Activated naive CD8-positive, alpha-beta T cell (primary cell): ENCODE results near the gene ARL4D.
A peak's percentile ranks its signal among the peaks of the same experiment; 100 is the strongest.

ENCODE experiments used
- H3K27ac Mint-ChIP-seq: one replicate; pipeline ENCODE4 v1.8.0; 2021; ENCODE audit warnings: mixed read lengths
- H3K27me3 Mint-ChIP-seq: one replicate; pipeline ENCODE4 v1.8.0; 2021; ENCODE audit warnings: mixed read lengths
- H3K36me3 Mint-ChIP-seq: one replicate; pipeline ENCODE4 v1.8.0; 2021; ENCODE audit warnings: mixed read lengths
- H3K4me1 Mint-ChIP-seq: one replicate; pipeline ENCODE4 v1.8.0; 2021; ENCODE audit warnings: low read depth, mixed read lengths
- H3K4me3 Mint-ChIP-seq: one replicate; pipeline ENCODE4 v1.8.0; 2021; ENCODE audit warnings: mild to moderate bottlenecking, mixed read lengths
- H3K9me3 Mint-ChIP-seq: one replicate; pipeline ENCODE4 v1.8.0; 2021; ENCODE audit warnings: low read depth, mixed read lengths

ARL4D gene, protein sequence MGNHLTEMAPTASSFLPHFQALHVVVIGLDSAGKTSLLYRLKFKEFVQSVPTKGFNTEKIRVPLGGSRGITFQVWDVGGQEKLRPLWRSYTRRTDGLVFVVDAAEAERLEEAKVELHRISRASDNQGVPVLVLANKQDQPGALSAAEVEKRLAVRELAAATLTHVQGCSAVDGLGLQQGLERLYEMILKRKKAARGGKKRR

GRCh38 chr17:43398724-43399595 is at the start of gene ARL4D:
Gene ARL4D, plus strand, starts transcription at chr17:43398993. Its CDS starts 740 bp downstream, at chr17:43399733.
- Mint-ChIP-seq H3K9me3 (no peaks in the 10 kb centered on the region), H3K27me3 (no peaks in the 10 kb centered on the region), H3K27ac (peak within 1 kb of the TSS; percentile 89), H3K4me3 (peak within 1 kb of the TSS; percentile 91), H3K36me3 (no peaks in the 10 kb centered on the region), H3K4me1 (peaks cover 36% of the 10 kb centered on the region)

- peaks cover 22% of the 10 kb centered on the region for H3K36me3 Mint-ChIP-seq
- peaks cover 11% of the 10 kb centered on the region for H3K9me3 Mint-ChIP-seq
- H3K27ac Mint-ChIP-seq: no peak overlapping the region
- H3K4me3 Mint-ChIP-seq: no peak overlapping the region
- peaks cover 4% of the 10 kb centered on the region for H3K4me1 Mint-ChIP-seq
- no peaks in the 10 kb centered on the region for H3K27me3 Mint-ChIP-seq
These were observed 49.7 kb upstream of the ARL4D start for GRCh38 chr17:43349142-43349541.

DNA sequence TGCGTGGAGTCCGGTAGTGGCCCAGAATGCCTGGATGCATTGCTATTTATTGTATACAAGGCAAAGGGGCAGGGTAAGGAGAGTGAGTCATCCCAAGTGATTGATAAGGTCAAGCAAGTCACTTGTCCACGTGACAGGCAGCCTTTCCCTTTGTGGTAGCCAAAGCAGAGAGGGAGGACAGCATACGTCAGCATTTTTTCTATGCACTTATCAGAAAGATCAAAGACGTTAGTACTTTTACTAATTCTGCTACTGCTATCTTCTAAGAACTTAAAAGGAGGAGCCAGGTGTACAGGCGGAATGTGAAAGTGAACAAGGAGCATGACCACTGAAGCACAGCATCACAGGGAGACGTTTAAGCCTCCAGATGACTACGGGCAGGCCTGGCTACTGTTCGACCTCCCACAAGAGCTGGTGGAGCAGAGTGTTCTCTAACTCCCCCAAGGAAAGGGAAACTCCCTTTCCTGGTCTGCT is 47.9 kb upstream of the ARL4D start:
- peaks cover 11% of the 10 kb centered on the region for H3K9me3 Mint-ChIP-seq
- H3K27me3 Mint-ChIP-seq: no peaks in the 10 kb centered on the region
- no peak overlapping the region for H3K4me3 Mint-ChIP-seq
- peaks cover 22% of the 10 kb centered on the region for H3K36me3 Mint-ChIP-seq
- peaks cover 4% of the 10 kb centered on the region for H3K4me1 Mint-ChIP-seq
- no peak overlapping the region for H3K27ac Mint-ChIP-seq

DNA sequence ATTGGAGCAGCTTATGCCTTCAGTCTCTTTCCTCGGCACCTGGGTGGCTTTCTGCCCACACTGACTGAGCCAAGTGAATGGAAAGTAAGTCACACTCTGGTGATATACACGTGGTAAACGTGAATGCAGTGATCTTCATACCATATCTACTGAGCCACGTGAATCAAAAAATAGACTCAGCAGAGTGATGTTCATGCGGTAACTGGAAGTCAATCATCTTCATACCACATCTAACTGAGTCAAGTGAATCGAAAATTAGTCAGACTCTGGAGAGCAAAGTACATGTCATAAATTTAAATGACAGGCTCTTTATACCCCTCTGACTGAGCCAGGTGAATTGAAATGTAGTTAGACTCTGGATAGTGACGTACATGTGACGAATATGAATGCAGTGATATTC is 47.1 kb upstream of the ARL4D start:
- Mint-ChIP-seq H3K27me3 (no peaks in the 10 kb centered on the region), H3K9me3 (peaks cover 11% of the 10 kb centered on the region), H3K27ac (peak overlapping the region; percentile 2), H3K36me3 (peaks cover 22% of the 10 kb centered on the region), H3K4me1 (peaks cover 6% of the 10 kb centered on the region), H3K4me3 (no peak overlapping the region)

- H3K27ac Mint-ChIP-seq: no peak overlapping the region
These were observed 46.0 kb upstream of the ARL4D start for GRCh38 chr17:43352579-43353331.

DNA sequence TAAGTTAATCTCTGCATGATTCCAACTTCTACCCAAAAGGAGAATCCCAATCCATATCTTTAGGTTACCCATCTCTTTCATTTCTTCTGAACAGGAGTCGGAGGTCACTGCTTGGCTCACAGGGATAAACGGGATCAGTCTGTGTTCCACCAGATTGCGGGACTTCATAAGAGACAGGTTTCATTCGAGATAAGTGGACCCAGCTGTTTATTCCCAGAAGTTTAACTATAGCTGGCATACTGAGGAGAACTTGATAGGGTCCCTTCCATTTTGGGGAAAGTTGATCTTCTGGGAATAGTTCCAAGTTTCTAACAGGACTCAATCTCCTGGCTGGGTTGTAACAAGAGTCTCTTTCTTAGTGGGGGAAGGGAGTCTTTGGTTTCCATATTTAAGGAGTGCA is 45.4 kb upstream of the ARL4D start:
- no peak overlapping the region for H3K27ac Mint-ChIP-seq
- no peaks in the 10 kb centered on the region for H3K27me3 Mint-ChIP-seq
- H3K36me3 Mint-ChIP-seq: peaks cover 13% of the 10 kb centered on the region
- peaks cover 5% of the 10 kb centered on the region for H3K9me3 Mint-ChIP-seq
- H3K4me1 Mint-ChIP-seq: peaks cover 12% of the 10 kb centered on the region
- no peak overlapping the region for H3K4me3 Mint-ChIP-seq

More at GRCh38 chr17:43352579-43353331, 46.0 kb upstream of the ARL4D start:
- H3K4me1 Mint-ChIP-seq: peaks cover 8% of the 10 kb centered on the region
- H3K36me3 Mint-ChIP-seq: peaks cover 18% of the 10 kb centered on the region
- H3K4me3 Mint-ChIP-seq: no peak overlapping the region
- H3K9me3 Mint-ChIP-seq: peaks cover 5% of the 10 kb centered on the region
- no peaks in the 10 kb centered on the region for H3K27me3 Mint-ChIP-seq

DNA sequence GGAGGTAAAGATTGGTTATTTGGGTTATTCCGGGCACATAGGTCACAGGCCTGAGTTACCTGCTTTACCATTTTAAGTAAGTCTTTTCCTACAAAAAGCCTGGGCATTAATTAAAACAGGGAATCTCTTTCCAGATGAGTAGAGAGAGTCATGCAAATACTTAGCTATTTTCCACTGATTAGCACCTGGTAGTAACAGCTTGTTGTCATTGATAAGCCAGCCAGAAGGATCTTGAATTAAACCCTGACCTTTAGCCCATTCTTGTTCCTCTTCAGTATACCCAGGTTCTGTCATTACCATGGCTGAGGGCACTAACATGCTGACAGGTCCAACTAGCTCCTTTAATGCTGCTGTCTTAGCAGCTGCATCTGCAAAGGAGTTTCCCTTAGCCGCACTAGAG is 44.4 kb upstream of the ARL4D start:
- Mint-ChIP-seq H3K27ac (no peak overlapping the region), H3K27me3 (no peaks in the 10 kb centered on the region), H3K4me1 (peaks cover 18% of the 10 kb centered on the region), H3K9me3 (peaks cover 5% of the 10 kb centered on the region), H3K4me3 (no peak overlapping the region), H3K36me3 (peaks cover 12% of the 10 kb centered on the region)

GRCh38 chr17:43356450-43356849 is 42.3 kb upstream of the ARL4D start:
- Mint-ChIP-seq H3K36me3 (peaks cover 2% of the 10 kb centered on the region), H3K27me3 (no peaks in the 10 kb centered on the region), H3K4me1 (peaks cover 29% of the 10 kb centered on the region), H3K4me3 (no peak overlapping the region), H3K9me3 (no peaks in the 10 kb centered on the region), H3K27ac (no peak overlapping the region)

DNA sequence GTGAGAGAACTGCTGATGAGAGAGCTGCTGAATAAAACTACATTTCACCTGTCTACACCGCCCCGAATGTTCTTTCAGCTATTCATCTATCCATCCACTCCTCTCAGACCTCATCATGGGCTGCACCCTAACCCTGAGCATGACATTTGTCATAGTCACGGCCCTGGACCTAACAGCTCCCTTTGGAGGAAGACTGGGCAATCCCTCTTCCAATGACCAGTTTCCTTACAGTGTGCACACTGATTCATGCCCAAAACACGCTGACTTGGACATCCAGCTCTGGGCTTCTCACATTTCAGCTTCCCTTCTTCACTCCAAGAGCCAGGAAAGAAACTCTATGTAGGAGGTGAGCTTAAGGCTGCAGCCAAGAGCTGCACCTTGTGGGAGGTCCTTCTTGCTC is 41.8 kb upstream of the ARL4D start:
- Mint-ChIP-seq H3K27me3 (no peaks in the 10 kb centered on the region), H3K4me1 (peaks cover 29% of the 10 kb centered on the region), H3K27ac (no peak overlapping the region), H3K36me3 (peaks cover 2% of the 10 kb centered on the region), H3K4me3 (no peak overlapping the region), H3K9me3 (no peaks in the 10 kb centered on the region)

DNA sequence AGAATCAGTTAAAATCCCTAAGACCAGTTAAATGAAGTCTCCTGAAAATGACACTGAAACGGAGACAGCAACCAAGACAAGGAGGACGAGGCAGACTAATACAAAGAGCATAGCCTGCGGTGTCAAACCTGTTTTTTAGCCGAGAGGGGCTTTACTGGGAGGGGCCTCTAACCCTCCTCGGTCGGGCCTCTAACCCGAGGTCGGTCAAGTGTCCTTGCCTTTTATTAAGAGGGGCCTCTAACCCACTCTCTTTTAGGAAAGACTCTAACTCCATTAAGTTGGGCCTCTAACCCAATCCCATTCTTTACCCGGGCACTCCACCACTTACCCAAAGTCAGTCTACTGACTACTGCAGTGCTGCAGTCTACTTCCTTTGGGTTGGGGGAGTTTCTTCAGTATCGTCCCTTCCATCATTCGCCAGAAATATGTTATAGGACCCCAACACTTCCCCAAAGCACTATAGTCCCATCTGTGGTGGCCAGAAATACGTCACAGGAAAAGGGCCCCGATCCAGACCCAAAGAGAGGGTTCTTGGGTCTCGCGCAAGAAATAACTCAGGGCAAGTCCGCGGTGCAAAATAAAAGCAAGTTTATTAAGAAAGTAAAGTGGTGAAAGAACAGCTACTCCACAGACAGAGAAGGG is 39.2 kb upstream of the ARL4D start:
- H3K36me3 Mint-ChIP-seq: no peaks in the 10 kb centered on the region
- H3K9me3 Mint-ChIP-seq: no peaks in the 10 kb centered on the region
- H3K27ac Mint-ChIP-seq: peak overlapping the region; percentile 100
- H3K4me3 Mint-ChIP-seq: peak overlapping the region; percentile 94
- H3K27me3 Mint-ChIP-seq: no peaks in the 10 kb centered on the region
- H3K4me1 Mint-ChIP-seq: peaks cover 29% of the 10 kb centered on the region

DNA sequence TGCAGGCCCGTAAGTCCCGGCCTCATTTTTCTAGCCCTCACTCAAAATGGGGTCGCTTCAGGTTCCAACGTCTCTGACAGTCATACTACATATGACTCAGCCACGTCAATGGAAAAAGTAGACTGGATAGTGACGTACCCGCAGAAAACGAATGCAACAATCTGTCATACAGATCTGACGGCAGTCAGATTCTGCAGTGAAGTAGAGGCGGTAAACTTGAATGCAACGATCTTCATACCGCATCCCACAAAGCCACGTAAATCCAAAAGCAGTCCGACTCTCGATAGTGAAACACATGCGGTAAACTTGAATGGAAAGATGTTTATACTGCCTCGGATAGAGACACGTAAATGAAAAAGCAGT is 38.4 kb upstream of the ARL4D start:
- no peaks in the 10 kb centered on the region for H3K27me3 Mint-ChIP-seq
- no peaks in the 10 kb centered on the region for H3K9me3 Mint-ChIP-seq
- H3K27ac Mint-ChIP-seq: peak overlapping the region; percentile 100
- H3K36me3 Mint-ChIP-seq: no peaks in the 10 kb centered on the region
- H3K4me1 Mint-ChIP-seq: peaks cover 31% of the 10 kb centered on the region
- peak overlapping the region; percentile 94 for H3K4me3 Mint-ChIP-seq

DNA sequence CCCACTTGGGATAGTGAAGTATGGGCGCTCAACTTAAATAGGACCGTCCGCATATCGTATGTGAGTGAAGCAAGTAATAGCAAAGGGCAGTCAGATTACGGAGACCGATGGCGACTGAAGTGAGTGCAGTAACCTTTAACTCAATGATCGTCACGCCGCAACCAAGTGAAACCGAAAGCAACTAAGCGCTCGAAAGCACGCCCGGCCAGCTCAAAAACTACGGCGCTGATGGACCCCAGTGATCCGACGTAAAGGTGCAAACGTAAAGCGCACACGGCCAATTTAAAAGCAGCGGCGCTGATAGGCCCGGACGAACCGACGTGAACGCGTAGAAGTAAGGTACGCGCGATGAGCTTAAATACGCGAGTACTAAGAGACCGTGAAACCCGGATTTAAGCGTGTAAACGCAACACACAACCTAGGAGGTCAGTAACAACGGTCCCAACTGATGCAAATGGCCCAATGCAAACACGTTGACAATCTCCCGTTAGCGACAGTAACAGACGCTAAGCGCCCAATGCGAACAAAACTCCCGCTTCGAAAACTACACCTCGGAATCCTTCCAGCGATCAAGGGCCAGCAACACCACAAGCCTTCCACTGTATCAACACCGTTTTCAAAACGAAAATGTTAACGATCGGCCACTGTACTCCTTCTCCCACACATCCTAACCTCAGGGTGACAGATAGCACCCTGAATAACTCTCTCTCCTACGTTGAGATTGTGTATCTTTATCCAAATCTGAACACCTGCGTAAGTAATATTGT is 37.9 kb upstream of the ARL4D start:
- H3K4me3 Mint-ChIP-seq: peak overlapping the region; percentile 94
- H3K4me1 Mint-ChIP-seq: peaks cover 34% of the 10 kb centered on the region
- H3K36me3 Mint-ChIP-seq: no peaks in the 10 kb centered on the region
- H3K27ac Mint-ChIP-seq: peak overlapping the region; percentile 100
- H3K9me3 Mint-ChIP-seq: no peaks in the 10 kb centered on the region
- H3K27me3 Mint-ChIP-seq: no peaks in the 10 kb centered on the region

- Mint-ChIP-seq H3K9me3 (no peaks in the 10 kb centered on the region), H3K4me3 (no peak overlapping the region), H3K4me1 (peaks cover 47% of the 10 kb centered on the region), H3K36me3 (no peaks in the 10 kb centered on the region), H3K27ac (peak overlapping the region; percentile 58), H3K27me3 (no peaks in the 10 kb centered on the region)
These were observed 35.4 kb upstream of the ARL4D start for GRCh38 chr17:43363181-43363925.
